Fibroblast of the conjunctiva (primary cell): Measurements from ENCODE around the gene KLK4.

ENCODE experiments used
- DNase-seq: peaks from one replicate; pipeline ENCODE4 v3.0.0-alpha.2; 2010; ENCODE audit warnings: low read depth

Gene KLK4, protein sequence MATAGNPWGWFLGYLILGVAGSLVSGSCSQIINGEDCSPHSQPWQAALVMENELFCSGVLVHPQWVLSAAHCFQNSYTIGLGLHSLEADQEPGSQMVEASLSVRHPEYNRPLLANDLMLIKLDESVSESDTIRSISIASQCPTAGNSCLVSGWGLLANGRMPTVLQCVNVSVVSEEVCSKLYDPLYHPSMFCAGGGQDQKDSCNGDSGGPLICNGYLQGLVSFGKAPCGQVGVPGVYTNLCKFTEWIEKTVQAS

DNA sequence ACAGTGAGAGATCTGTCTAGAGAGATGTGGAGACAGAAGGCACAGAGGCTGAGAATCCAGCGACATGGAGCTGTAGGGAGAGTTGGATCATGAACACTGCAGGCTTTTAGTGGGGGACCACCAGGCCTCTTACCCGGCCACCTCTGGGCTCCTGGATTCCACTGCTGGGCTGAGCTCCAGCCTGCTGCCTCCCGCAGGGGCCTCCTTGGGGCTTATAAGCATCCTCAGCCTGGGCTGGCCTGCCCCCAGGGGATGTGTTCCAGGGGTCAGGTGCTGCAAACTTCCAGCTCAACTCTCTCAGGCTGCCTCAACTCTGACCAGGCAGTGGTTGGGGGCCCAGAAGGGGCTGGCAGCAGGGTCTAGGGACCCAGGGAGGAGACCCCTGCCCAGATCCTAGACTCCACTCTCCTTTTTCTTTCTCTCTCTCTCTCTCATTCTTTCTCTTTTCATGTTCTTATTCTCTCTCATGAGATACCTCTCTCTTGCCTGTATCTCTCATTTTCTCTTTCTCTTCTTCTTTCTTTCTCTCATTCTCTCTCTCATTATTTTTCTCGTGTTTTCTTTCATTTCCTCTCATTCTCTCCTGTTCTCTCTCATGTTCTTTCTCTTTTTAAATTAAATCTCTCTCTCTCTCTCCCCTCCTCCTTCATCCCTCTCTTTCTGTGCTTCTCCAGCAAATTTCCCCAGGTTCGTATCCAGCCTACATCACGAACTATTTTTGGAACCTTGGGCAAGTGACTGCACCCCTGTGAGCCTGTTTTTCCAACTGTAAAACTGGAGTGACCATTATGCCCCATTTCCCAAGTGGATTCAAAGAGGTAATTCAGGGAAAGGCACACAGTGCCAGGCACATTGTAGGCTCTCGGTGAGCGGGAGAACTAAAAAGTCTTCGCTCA, at the start of gene KLK4:
KLK4 (minus strand) TSS at position 190 of the 896 bp plus-strand sequence. CDS start 657 bp downstream, outside the sequence.
- DNase-seq, result no peak

- no peak for DNase-seq
Observed at GRCh38 chr19:50959731-50960500, 48.7 kb upstream of the KLK4 start.

GRCh38 chr19:50957587-50957986, 46.4 kb upstream of the KLK4 start:
- no peak for DNase-seq

- no peak for DNase-seq
Observed at GRCh38 chr19:50952910-50953309, 41.7 kb upstream of the KLK4 start, which contains the start of gene KLK5. Gene KLK5, minus strand, starts transcription at chr19:50953038. Its CDS starts 381 bp downstream, at chr19:50952657.

GRCh38 chr19:50949861-50950260, 38.7 kb upstream of the KLK4 start:
- DNase-seq, result no peak

GRCh38 chr19:50947123-50947522, 35.9 kb upstream of the KLK4 start:
- DNase-seq, result no peak

DNA sequence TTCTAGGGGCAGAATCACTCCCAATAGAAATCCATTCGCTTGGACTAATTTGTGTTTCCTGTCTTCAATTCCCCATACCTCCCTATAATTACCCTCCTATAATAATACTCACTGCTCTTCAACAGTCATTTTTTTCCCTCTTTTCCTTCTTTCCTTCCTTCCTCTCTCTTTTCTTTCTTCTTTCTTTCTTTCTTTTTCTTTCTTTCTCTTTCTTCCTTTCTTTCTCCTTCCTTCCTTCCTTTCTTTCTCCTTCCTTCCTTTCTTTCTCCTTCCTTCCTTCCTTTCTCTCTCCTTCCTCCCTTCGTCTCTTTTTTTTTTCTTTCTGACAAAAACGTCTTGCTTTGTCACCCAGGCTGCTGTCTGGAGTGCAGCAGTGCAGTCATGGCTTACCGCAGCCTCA, 33.6 kb upstream of the KLK4 start:
- no peak for DNase-seq

GRCh38 chr19:50943074-50943828, 32.1 kb upstream of the KLK4 start:
- no peak for DNase-seq

DNA sequence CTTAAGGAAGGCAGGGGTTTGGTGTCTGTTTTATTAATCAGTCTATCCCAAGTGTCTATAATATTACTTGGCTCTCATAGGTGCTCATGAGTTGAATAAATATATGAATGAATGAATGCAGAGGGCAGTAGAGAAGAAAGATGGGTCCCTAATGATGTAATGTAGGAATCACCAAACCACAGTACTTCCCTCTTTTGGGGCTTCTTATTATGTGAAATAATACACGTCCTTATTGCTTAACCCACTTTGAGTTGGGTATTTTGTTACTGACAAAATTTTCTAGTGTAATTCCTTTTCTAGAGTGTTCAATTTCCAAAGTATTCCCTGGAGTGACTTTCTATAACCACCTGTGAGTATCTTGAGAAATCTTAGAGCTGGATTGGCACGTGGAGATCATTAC, 28.4 kb upstream of the KLK4 start:
- DNase-seq, result no peak

GRCh38 chr19:50933640-50934039, 22.4 kb upstream of the KLK4 start:
- DNase-seq, result peak; percentile 12

DNA sequence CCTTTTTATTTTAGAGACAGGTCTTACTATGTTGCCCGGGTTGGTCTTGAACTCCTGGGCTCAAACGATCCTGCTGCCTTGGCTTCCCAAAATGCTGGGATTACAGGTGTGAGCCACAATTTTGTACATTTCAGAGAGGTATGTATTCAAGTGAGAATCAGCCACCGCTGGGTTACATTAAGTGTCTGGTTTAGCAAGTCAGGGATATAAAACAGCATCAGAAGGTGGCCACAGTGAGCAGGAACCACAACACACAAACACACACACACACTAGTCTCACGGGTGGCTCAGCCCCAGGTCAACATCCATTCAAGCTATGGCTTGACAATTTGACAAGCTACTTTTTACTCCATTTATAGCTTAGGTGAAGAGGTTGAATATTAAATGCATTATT, 21.5 kb upstream of the KLK4 start:
- DNase-seq, result no peak

DNA sequence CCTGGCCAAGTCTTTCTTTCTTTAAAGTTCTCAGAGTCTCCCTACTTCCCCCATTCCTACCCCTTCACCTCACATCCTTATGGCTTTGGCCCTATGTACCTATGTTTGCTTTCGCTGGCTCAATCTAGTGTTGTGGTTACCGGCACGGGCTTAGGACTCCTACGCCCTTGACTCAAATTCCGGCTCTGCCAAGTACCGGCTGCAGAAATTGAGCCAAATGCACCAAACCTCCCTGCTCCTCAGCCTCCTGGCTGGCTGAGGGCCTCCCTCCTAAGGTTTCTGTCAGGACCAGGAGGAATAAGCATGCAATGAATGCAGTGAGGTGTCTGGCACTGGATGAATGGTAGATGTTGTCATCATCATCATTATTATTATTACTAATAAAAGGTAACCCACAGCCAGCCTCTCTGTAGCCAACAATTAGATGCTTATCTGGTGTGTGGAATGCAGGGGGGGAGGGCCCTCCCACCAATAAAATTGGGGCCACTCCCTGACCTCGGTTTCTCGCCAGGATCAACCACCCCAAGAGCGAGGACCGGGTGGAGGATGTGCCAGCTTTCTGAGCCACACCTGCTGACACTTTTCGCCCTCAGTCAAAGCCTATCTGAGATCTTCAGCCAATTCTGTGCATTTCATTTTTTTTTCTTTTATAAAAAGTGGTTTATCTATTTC, 21.0 kb upstream of the KLK4 start:
- DNase-seq, result no peak

- DNase-seq, result no peak
Observed at GRCh38 chr19:50931023-50931422, 19.8 kb upstream of the KLK4 start.

DNA sequence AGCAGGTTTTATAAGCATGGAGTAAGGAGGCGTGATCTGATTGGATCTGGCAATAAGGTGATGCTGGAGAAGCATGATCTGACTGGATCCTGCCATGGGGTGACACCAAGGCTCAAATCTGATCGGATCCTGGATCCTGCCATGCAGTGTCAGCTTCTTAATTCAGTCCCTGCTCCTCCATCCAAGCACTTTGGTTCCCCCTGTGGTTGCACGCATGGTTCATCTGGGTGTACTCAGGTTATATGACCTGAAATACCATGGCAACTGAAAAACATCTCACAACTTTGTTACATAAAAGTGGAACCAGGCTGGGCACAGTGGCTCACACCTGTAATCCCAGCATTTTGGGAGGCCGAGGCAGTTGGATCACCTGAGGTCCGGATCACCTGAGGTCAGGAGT, 17.6 kb upstream of the KLK4 start:
- DNase-seq, result no peak

GRCh38 chr19:50926144-50926543, 14.9 kb upstream of the KLK4 start:
- DNase-seq, result no peak

- no peak for DNase-seq
Observed at GRCh38 chr19:50925734-50926133, 14.5 kb upstream of the KLK4 start.

- no peak for DNase-seq
Observed at GRCh38 chr19:50924586-50924985, 13.4 kb upstream of the KLK4 start.

DNA sequence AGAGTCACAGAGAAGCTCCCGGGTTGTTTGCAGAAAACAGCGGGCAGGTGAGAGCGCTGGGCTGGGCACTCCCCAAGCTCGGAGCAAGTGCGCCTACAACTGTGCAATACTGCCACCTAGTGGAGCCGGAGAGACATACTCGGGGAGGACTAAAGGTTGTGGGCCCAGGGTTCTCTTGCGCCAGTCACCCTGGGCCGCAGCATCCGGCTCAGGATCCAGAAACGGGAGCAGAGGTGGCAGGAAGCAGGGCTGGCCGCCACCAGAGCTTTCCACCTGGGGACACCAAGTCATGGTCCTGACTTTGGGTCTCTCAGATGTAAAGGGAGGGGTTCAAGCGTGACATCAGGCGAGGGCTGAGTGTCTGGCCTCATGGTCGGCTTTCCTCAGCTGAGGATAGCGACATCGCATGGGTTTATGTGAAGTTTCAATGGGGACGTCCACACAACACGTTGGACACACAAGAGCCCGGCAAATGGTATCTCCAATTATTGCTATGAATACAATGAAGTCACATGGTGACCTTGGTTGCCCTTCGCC, 11.2 kb upstream of the KLK4 start:
- peak; percentile 57 for DNase-seq

DNA sequence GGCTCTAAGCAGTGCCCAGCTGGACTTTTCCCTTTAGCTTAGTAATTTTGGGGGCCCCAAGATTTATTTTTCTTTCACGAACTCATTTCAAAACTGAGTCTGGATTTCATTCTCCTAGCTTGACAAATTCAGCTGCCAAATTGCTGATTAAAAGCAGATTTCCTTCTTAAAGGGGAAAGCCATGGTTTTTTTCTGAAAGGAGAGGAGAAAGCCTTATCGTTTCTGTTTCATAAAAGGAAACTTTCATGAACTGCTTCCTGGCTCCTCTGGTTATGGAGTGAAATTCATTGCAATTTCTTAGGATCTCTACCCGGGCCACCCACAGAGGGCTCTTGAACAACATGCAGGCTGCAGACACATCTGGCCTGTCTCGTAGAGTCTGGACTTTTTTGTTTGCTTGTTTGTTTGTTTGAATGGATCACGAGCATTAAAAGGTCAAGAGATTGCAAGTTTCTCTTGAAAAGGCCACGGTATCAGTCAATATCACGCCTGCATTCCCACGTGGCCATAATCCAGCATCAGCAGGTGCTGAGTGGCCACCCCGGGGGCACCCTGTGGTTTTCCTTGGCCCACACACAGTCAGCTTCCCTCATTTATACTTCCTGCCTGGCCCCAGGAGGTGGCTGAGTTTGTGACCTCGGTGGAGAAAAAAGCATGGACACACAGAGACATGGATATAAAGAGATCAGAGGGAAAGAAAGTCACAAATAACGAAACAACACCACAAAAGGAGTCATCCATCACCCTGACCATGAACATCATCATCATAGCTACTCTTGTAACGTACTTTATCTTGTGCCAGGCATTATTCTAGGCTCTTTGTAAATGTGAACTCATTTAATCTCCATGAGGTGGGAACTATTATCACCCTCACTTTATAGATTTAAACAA, 10.5 kb upstream of the KLK4 start:
- DNase-seq, result no peak

GRCh38 chr19:50916069-50916468, 4.9 kb upstream of the KLK4 start:
- DNase-seq, result no peak
